Epithelial cell of proximal tubule (primary cell): Measurements from ENCODE around the gene TMEM151B. TPM values are rescaled to one million over a fixed set of nuclear protein-coding genes. Genes with fewer than 3 reads are reported as not detected.
"Not testable (repeated sequence)": the region's sequence is repeated elsewhere in the genome, so short reads cannot be mapped to it uniquely, and the experiment has no call there.

Source experiments
- DNase-seq: peaks from one replicate; pipeline ENCODE4 v3.0.0-alpha.2; 2011; ENCODE audit warnings: low read depth
- H3K4me3 ChIP-seq: 2 replicates; pipeline ENCODE4 v1.5.1; 2011; ENCODE audit warnings: low read depth, mild to moderate bottlenecking, low read length
- CTCF ChIP-seq: conservative IDR thresholded peaks from 2 replicates; pipeline ENCODE4 v1.5.1; 2012; ENCODE audit warnings: low read depth, mild to moderate bottlenecking, low read length
- total RNA-seq: library from RNA; depleted of rRNA; stranded (reverse); fragments of >200 nt; gene quantifications from 2 replicates; pipeline ENCODE4 v1.2.3, GENCODE V29; 2015

TMEM151B gene
- total RNA-seq, 1 donor from 2014 or later = not detected

GRCh38 chr6:44309631-44310030, 39.4 kb downstream of the TMEM151B start:
- H3K4me3 ChIP-seq = no peak overlapping the region
- TF ChIP-seq CTCF = no peak
- no peak for DNase-seq

DNA sequence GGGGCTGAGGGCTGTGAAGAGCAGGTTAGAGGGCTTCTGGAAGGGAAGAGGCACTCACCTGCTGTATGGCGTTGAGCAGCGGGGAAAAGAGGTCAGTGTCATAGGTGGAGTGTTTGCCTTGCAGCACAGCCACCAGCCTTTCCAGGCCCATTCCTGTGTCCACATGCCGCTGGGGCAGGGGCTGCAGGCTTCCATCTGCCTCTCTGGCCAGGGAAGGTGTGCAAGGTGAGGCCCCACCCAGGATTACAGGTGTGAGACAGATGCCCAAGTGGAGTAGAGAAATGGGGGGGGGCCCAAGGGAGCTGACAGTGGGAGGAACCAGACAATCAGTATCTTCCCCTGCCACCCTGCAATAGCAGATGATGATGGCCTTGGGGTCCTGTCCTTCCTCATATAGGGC, 40.0 kb downstream of the TMEM151B start:
- H3K4me3 ChIP-seq = no peak overlapping the region
- no peak for TF ChIP-seq CTCF
- DNase-seq = no peak

- no peak overlapping the region for H3K4me3 ChIP-seq
- no peak for DNase-seq
- TF ChIP-seq CTCF = no peak
These were observed 41.1 kb downstream of the TMEM151B start for GRCh38 chr6:44311304-44311703.

DNA sequence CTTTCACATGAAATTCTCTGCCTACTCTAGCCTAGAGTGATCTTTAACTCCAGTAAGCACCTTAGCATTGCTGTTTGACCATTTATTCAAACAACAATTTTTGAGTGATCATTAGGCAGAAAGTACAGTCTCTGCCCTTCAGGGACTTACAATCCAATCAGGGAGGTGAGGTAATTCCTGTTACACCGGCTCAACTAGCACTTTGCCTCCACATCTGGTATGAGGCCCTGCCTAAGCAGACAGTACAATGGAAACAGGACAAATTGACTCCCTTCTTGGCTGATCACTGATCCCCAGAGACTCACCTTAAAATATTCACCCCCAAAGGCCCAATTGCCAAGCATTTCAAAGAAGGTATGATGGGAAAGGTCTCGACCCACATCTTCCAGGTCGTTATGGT, 41.5 kb downstream of the TMEM151B start:
- no peak overlapping the region for H3K4me3 ChIP-seq
- no peak for TF ChIP-seq CTCF
- no peak for DNase-seq

DNA sequence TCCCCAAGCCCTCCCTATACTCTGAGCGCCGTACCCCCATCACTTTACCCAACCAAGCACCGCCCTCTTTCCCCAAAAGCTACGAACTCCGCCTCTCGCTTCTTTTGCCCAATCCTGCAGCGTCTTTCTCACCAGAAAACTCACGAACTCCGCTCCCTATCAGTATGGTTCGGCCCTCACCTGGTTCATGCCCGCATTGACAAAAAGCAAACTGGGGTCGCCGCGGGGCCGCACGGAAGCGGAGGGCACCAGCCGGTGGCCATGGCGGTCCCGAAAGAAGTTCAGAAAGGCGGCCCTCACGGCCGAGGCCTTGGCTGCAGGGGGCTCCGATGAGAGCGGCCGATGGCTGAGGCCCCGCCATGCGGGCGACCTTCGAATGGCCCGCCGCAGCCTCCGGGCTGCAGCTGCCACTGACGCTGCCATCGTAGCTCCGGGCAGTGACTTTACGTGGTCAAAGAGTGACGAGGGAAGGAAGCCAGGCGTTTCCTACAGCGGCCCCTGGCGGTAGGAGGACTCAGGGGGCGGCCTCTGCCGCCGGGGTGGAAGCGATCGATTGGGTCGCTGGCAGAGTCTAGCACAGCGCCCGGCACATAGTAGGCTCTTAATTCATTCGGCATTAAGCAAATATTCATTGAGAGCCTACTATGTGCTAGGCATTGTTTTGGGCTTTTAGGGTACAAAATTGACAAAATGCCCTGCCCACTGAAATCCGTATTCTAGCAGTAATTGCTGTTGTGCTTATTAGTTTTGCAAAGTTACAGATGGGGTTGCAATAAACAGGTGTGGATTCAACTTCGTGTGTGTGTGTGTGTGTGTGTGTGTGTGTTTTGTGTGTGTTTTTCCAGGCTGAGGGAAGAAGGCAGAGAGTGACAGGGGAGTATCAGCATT, 42.9 kb downstream of the TMEM151B start, which contains the start of gene AARS2:
Gene AARS2 (minus strand): TSS at position 447 of the 888 bp plus-strand sequence. CDS start 24 bp downstream, at position 423.
- TF ChIP-seq CTCF = peak; percentile 97
- peak; percentile 31 for DNase-seq
- peak within 1 kb of the TSS; percentile 98 for H3K4me3 ChIP-seq

GRCh38 chr6:44314657-44315056, 44.4 kb downstream of the TMEM151B start:
- not testable (repeated sequence) for H3K4me3 ChIP-seq, DNase-seq

- no peak overlapping the region for H3K4me3 ChIP-seq
- no peak for TF ChIP-seq CTCF
- no peak for DNase-seq
These were observed 45.3 kb downstream of the TMEM151B start for GRCh38 chr6:44315516-44315915.
